ENCODE data around the gene GCN1.

DNA sequence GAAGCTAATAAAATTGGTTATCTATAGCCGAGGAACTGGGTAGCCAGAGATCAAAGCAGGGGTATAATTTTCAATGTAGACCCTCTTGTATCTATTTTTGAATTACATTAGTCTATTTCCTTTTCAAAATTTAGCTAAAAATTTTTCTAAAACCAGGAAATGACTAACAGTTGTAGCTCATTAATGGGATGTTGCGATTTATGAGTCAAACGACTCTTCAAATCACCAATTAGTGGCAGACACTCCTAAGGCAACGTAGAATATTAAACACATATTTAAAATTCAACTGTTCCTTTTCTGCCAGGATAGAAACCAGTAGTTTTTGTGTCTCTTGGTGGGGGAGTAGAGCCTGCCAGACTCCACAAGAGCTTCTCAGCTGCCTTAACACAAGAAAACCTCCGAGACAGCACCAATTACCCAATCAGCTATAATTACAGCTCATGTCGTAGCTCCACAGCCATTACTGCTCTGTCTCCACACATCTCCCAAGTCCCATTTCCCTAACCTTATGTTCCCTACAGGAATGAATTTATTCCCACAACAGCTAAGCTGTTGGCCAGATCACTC, 26.9 kb downstream of the GCN1 start:
- TF ChIP-seq, protein P1, sequence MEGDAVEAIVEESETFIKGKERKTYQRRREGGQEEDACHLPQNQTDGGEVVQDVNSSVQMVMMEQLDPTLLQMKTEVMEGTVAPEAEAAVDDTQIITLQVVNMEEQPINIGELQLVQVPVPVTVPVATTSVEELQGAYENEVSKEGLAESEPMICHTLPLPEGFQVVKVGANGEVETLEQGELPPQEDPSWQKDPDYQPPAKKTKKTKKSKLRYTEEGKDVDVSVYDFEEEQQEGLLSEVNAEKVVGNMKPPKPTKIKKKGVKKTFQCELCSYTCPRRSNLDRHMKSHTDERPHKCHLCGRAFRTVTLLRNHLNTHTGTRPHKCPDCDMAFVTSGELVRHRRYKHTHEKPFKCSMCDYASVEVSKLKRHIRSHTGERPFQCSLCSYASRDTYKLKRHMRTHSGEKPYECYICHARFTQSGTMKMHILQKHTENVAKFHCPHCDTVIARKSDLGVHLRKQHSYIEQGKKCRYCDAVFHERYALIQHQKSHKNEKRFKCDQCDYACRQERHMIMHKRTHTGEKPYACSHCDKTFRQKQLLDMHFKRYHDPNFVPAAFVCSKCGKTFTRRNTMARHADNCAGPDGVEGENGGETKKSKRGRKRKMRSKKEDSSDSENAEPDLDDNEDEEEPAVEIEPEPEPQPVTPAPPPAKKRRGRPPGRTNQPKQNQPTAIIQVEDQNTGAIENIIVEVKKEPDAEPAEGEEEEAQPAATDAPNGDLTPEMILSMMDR (conservative IDR thresholded peaks at IDR 0.05; ENCODE audit: low read length), result no peak
- no peak for TF ChIP-seq EZH2phosphoT487 (IDR thresholded peaks at IDR 0.05; ENCODE audit: borderline replicate concordance)

All from Loucy (cell line).